Mucosa of descending colon (tissue), 3 donors: ENCODE results near the gene TNNT2. TPM values are rescaled to one million over a fixed set of nuclear protein-coding genes. Genes with fewer than 3 reads are reported as not detected.

Experiments used
- ATAC-seq: fragments of 200-7000 bp; cut with Tn5 transposase; one replicate; pipeline ENCODE4 v1.9.1; 2020; ENCODE audit warnings: mild to moderate bottlenecking, moderate library complexity
- DNase-seq, 3 donors: peaks; one replicate each; pipeline ENCODE4 v3.0.0-alpha.2; 2020
- H3K36me3 ChIP-seq: fragments of 200-600 bp; one replicate; pipeline ENCODE4 v1.8.0; 2021; ENCODE audit warnings: low read depth, mild to moderate bottlenecking
- H3K4me1 ChIP-seq: fragments of 200-600 bp; one replicate; pipeline ENCODE4 v1.8.0; 2021; ENCODE audit warnings: low read depth, mild to moderate bottlenecking
- H3K4me3 ChIP-seq: fragments of 200-600 bp; one replicate; pipeline ENCODE4 v1.8.0; 2021; ENCODE audit warnings: mild to moderate bottlenecking
- H3K9me3 ChIP-seq: fragments of 200-600 bp; one replicate; pipeline ENCODE4 v1.8.0; 2021; ENCODE audit warnings: mild to moderate bottlenecking
- CTCF ChIP-seq: fragments of 200-600 bp; IDR thresholded peaks from one replicate; pipeline ENCODE4 v1.8.0; 2022; ENCODE audit warnings: antibody characterized with exemption, mild to moderate bottlenecking
- intact Hi-C, 2 donors: fragments of 100-400 bp; cut with DNase I in 1 of 2; cut with micrococcal nuclease in 1 of 2; formaldehyde crosslinking; loops; one replicate each; pipeline versions ENCODE4 v1.11.0 to v1.11.1; 2022; cut with DNase I, micrococcal nuclease
- total RNA-seq, 3 donors: library from RNA; stranded (reverse); fragmentation: NEBNext Ultra II Directional in 2 of 3; extraction: Animal tissue kit (Norgen Biotek cat#: 25700) in 2 of 3; gene quantifications; one replicate each; pipeline versions ENCODE4 v1.2.1 to v1.2.4, GENCODE V29; 2021 to 2023
- donor health status: DM: no; HTN: no; CAD: no; lungs with moderate emphysema.
- donor health status: DM: no; HTN: no; CAD: no.
- donor health status: DM: no; HTN: yes; CAD: no.

The TNNT2 gene
- total RNA-seq, 3 donors from 2014 or later = 0.28 to 4.0 (median 2.0) TPM

- no peak for ATAC-seq
- no peaks in the 10 kb centered on the region for H3K36me3 ChIP-seq
- intact Hi-C loops = no loop called here
- H3K4me1 ChIP-seq = peaks cover 32% of the 10 kb centered on the region
- H3K9me3 ChIP-seq = no peaks in the 10 kb centered on the region
- no peak overlapping the region for H3K4me3 ChIP-seq
- DNase-seq = no peak
- no peak for TF ChIP-seq CTCF
These were observed 25.9 kb upstream of the TNNT2 start for GRCh38 chr1:201403359-201403758.

- Histone ChIP-seq H3K4me1 (peaks cover 28% of the 10 kb centered on the region), H3K9me3 (no peaks in the 10 kb centered on the region), H3K4me3 (no peak overlapping the region), H3K36me3 (no peaks in the 10 kb centered on the region)
- TF ChIP-seq CTCF = no peak
- intact Hi-C loops = no loop called here
- ATAC-seq = no peak
- DNase-seq = no peak
These were observed 24.2 kb upstream of the TNNT2 start for GRCh38 chr1:201401700-201402099.

GRCh38 chr1:201400852-201401230 lies 23.4 kb upstream of the TNNT2 start:
- H3K9me3 ChIP-seq = no peaks in the 10 kb centered on the region
- peaks cover 21% of the 10 kb centered on the region for H3K4me1 ChIP-seq
- H3K4me3 ChIP-seq = no peak overlapping the region
- no peaks in the 10 kb centered on the region for H3K36me3 ChIP-seq
- no peak for TF ChIP-seq CTCF
- ATAC-seq = no peak
- intact Hi-C loops = no loop called here
- no peak for DNase-seq

GRCh38 chr1:201400212-201400851 lies 22.9 kb upstream of the TNNT2 start:
- H3K9me3 ChIP-seq = no peaks in the 10 kb centered on the region
- H3K4me3 ChIP-seq = no peak overlapping the region
- DNase-seq = peak in 2 of 3 donors; percentile 28 to 52
- peaks cover 24% of the 10 kb centered on the region for H3K4me1 ChIP-seq
- no peak for TF ChIP-seq CTCF
- no peak for ATAC-seq
- intact Hi-C loops = no loop called here
- H3K36me3 ChIP-seq = no peaks in the 10 kb centered on the region

- intact Hi-C loops = no loop called here
- DNase-seq (peak; percentile 79 to 88 (median 80)), ATAC-seq (peak; percentile 54)
- TF ChIP-seq CTCF = no peak
- H3K36me3 ChIP-seq = no peaks in the 10 kb centered on the region
- peaks cover 25% of the 10 kb centered on the region for H3K4me1 ChIP-seq
- peak overlapping the region; percentile 36 for H3K4me3 ChIP-seq
- no peaks in the 10 kb centered on the region for H3K9me3 ChIP-seq
These were observed 22.1 kb upstream of the TNNT2 start for GRCh38 chr1:201399352-201400126.
